Measurements from ENCODE around the gene PCBP3.
"Not testable (repeated sequence)": the region's sequence is repeated elsewhere in the genome, so short reads cannot be mapped to it uniquely, and the experiment has no call there.

DNA sequence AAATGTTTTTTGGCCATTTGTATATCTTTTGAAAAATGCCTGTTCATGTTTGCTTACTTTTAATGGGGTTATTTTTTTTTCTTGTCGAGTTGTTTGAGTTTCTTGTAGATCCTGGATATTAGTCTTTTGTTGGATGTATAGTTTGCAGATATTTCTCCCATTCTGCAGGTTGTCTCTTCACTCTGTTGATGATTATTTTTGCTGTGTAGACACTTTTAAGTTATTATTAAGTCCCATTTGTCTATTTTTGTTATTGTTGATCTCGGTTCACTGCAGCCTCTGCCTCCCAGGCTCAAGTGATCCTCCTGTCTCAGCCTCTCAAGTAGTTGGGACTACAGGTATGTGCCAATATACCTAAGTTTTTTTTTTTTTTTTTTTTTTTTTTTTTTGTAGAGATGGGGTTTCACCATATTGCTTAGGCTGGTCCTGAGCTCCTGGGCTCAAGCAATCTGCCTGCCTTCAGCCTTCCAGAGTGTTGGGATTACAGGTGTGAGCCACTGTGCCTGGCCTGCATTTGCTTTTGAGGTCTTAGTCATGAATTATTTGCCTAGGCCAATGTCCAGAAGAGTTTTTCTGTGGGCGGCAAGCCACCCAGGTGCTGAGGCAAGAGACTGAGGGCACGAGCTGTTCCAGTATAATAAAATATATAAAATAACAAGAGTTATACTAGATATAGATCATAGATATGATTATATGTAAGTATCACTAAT lies 18.5 kb downstream of the PCBP3 start:
- TF ChIP-seq POLR2AphosphoS5, POLR2A (IDR thresholded peaks at IDR 0.05; ENCODE audit: low read depth, low read length): not testable (repeated sequence)
